Stimulated activated CD4-positive, alpha-beta T cell treated with anti-CD3 and anti-CD28 coated beads, TNF-alpha, amount 100 ng/mL, for 48 hours (primary cell): ENCODE results near the gene OTOP3.

Source experiments
- DNase-seq, 3 donors: peaks; one replicate each; pipeline ENCODE4 v3.0.0-alpha.2; 2020; ENCODE audit warnings: low read depth in 3 of 3

The OTOP3 gene

DNA sequence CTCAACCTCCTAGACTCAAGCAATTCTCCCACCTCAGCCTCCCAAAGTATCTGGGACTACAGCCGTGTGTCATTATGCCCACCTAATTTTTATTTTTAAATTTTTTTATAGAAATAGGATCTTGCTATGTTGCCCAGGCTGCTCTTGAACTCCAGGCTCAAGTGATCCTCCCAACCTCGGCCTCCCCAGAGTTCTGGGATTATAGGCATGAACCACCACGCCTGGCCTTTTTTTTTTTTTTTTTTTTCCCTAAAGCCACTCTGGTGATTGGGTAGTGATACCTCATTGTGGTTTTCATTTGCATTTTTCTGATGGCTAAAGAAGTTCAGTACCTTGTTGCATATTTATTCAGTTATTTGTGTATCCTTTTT, 50.5 kb downstream of the OTOP3 start:
- no peak for DNase-seq

DNA sequence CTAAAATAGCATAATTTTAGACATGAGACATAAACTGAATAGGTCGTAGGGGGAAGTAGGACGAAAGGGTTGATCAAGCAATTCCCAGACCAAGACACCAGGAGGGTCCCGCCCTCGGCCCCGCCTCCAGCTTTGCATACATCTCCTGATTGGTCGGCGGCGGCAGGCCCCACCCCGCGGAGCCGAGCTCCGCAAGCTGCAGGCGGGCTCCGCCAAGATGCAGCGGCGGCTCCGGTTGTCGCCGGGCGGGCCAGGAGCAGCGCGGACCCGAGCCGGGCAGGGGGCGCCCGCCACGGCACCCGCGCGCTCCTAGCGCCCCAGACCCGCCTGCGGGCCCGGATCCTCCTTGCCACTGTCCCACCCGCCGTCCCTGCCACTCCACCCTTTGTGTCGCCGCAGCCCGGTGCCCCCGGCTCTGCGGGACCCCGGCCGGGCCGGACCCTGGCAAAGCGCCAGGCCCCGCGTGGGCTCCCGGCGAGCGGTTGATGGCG, 51.8 kb downstream of the OTOP3 start, which contains the start of gene CDR2L:
Gene CDR2L, plus strand, starts transcription at position 215 of the 491 bp plus-strand sequence. CDS start 412 bp downstream, outside the sequence.
- peak; percentile 78 to 90 (median 80) for DNase-seq

DNA sequence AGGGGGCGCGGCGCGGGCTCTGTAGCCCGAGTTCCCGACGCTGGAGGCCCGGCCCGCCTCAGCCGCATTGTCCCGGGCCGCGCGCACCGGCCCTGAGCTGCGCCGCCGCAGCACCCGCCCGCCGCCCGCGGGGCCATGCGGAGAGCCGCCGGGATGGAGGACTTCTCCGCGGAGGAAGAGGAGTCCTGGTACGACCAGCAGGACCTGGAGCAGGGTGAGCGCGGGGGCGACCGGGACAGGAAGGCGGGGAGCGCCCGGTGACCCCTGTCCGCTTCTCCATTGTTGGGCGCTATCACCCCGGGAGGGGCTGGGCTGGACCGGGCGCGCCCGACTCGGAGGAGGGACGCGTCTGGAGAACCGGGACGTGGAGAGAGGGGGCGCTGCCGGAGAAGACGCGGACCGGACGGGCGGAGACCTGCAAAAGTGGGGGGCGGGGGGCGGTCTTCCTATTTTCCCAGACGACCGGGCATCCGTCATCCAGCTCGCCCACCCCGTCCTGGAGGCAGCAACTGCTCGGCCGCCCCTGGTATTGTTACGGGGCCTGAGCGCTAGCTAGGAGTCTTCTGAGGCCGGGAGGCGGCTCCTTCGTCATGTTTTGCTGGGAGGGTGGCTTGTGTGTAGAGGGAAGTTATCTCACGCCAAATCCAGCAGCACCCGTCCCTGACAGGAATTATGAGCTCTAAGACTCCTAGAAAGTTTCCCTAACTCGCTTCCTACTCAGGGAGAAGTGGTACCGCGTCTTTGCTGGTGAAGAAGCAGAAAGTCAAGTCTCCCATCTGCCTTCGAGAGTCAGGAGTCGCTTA, 52.4 kb downstream of the OTOP3 start:
- DNase-seq: peak in 1 of 3 donors; percentile 23

DNA sequence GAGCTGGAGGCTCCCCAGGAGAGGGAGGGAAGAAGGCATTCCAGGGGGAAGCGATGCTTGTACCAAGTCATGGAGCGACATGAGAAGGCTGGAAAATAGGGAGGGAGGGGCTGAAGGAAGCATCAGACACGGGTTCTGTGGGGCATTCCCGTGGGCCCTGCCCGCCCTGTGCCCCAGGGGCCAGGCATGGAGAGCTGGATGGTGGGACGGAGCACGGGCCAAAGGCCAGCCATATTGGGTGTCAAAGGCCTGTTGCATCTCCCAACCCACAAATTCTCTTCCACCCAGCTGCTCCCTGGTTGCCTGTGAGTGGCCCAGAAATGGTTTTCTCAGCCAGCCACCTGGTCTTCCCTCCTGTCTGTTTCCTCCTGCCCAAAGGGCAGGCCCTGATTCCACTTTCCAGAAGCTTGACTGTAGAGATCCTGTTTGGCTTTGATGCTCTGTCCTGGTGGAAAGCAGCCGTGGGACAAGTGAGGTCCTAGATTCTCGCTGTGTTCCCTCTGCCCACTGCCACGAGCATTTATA, 54.9 kb downstream of the OTOP3 start:
- no peak for DNase-seq

DNA sequence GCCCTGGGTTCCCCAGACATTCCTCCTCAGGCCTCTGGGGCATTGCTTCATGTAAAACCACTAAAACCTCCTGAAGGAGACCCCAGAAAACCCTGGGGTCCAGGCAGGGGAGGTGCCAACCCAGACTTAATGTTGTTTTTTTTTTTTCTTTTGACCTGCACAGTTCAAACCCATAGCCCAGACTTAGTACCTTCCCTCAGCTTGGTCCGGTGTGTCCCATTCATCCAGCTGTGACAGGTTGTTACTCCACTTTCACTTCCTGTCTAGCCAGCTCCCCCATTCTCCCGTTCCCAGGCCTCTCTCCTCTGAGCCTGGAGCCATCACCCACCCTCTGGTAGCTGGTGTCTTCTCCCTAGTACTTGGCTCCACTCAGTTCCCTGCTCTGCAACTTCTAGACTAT, 56.5 kb downstream of the OTOP3 start:
- DNase-seq: no peak

DNA sequence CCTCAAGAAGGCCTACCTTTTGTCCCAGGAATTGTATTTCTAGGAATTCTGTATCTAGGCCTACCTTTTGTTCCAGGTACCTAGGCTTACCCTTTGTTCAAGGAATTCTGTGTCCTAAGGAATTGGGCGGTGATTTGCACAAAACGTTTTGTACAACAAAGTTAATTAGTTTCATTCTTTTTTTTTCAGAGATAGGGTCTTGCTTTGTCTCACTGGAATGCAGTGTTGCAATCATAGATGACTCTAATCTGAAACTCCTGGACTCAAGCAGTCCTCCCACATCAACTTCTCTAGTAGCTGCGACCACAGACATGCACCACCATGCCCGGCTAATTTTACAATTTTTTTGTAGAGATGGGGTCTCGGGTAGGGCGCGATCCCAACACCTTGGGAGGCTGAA, 58.7 kb downstream of the OTOP3 start:
- no peak for DNase-seq

DNA sequence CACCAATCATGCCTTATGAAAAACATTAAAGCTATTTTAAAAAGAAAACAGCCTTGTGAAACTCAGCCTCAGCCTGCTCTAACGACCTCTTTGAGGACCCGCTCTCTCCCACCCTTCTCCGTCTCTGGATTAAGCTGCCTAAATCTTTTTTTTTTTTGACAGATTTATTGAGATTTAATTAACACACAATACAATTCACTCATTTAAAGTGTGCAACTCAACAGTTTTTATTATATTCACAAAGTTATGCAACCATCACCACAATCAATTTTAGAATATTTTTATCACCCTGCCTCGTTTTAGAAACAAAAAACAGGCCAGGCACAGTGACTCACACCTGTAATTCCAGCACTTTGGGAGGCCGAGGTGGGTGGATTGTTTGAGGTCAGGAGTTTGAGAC, 60.1 kb downstream of the OTOP3 start:
- no peak for DNase-seq

DNA sequence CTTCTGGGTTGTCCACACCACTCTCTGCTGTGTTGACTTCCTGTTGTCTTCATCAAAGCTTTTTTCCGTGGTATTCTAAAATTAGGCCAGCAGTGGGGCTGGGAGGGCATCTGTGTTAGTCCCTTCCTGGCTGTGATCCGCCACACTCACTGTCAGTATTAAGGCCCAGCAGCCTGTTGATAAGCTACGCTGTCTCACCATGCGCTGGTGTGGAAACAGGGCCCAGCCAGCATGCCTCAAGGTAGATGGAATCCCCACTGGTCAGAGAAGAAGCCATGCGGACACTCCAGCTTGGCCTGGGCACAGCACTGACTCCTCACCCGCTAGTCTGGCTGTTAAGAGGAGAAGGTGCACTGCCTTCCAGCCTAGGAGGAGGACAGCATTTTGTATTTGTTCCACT, 63.1 kb downstream of the OTOP3 start:
- no peak for DNase-seq

DNA sequence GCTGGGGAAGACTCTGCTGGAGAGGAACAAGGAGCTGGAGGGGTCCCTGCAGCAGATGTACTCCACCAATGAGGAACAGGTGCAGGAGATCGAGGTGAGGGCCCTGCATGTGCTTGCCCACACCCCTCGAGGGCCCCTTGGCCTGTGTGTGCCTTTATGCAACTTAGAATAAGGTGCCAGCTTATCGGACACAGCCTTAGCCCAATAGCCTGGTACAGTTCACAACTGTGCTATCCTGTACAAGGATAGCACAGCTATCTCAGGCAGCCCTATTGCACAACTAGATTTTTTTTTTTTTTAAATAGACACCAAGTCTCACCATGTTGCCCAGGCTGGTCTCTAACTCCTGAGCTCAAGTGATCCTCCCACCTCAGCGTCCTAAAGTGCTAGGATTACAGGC, 63.8 kb downstream of the OTOP3 start:
- no peak for DNase-seq
